NB4 (cell line): ENCODE measurements around the gene MYO1D.
"Not testable (repeated sequence)": the region's sequence is repeated elsewhere in the genome, so short reads cannot be mapped to it uniquely, and the experiment has no call there.

Experiments
- DNase-seq: peaks from one replicate; pipeline ENCODE4 v3.0.0; 2010; ENCODE audit warnings: low read depth
- H3K4me3 ChIP-seq: one replicate; pipeline ENCODE4 v1.5.1; 2011; ENCODE audit warnings: mild to moderate bottlenecking, low read depth, low read length, moderate library complexity
- MYC ChIP-seq: IDR thresholded peaks from 2 replicates; pipeline ENCODE4 v1.6.1; 2011; ENCODE audit warnings: low read depth, low read length
- POLR2A ChIP-seq: IDR thresholded peaks from 2 replicates; pipeline ENCODE4 v1.6.1; 2011; ENCODE audit warnings: mild to moderate bottlenecking; ENCODE audit not compliant: insufficient read length; ENCODE audit errors: extremely low read depth
- TF ChIP-seq, protein P1 (sequence below): IDR thresholded peaks from one replicate; pipeline ENCODE4 v1.5.1; 2012; ENCODE audit warnings: low read depth, low read length
- TF ChIP-seq, protein P2 (sequence below): IDR thresholded peaks from 2 replicates; pipeline ENCODE4 v1.6.1; 2011; ENCODE audit warnings: low read depth, low read length

MYO1D gene

GRCh38 chr17:32824334-32824733 lies 52.6 kb downstream of the MYO1D start:
- H3K4me3 ChIP-seq, result no peak overlapping the region
- DNase-seq, result no peak
- TF ChIP-seq, protein P1, sequence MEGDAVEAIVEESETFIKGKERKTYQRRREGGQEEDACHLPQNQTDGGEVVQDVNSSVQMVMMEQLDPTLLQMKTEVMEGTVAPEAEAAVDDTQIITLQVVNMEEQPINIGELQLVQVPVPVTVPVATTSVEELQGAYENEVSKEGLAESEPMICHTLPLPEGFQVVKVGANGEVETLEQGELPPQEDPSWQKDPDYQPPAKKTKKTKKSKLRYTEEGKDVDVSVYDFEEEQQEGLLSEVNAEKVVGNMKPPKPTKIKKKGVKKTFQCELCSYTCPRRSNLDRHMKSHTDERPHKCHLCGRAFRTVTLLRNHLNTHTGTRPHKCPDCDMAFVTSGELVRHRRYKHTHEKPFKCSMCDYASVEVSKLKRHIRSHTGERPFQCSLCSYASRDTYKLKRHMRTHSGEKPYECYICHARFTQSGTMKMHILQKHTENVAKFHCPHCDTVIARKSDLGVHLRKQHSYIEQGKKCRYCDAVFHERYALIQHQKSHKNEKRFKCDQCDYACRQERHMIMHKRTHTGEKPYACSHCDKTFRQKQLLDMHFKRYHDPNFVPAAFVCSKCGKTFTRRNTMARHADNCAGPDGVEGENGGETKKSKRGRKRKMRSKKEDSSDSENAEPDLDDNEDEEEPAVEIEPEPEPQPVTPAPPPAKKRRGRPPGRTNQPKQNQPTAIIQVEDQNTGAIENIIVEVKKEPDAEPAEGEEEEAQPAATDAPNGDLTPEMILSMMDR, result no peak
- no peak for TF ChIP-seq MYC
- TF ChIP-seq, protein P2, sequence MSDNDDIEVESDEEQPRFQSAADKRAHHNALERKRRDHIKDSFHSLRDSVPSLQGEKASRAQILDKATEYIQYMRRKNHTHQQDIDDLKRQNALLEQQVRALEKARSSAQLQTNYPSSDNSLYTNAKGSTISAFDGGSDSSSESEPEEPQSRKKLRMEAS, result no peak
- TF ChIP-seq POLR2A, result no peak

DNA sequence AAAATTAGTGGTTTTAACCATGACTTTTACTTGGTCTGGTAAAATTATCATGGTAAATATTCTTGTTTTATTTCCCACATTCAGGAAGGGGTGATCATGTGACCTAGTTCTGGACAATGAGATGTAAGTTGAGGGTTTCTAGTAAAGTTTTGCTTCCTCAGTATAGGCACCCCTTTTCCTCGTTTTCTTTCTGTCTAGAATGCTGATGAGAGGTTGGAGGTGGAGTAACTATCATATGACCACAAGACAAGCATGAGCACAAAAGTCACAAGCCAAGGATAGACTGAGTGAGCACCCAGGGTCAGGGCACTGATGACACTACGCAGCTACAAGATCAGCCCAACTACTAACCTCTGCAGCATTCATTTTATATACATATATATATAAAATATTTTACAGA lies 53.9 kb downstream of the MYO1D start:
- no peak for DNase-seq
- TF ChIP-seq, protein P2, result no peak
- TF ChIP-seq, protein P1, result no peak
- no peak for TF ChIP-seq POLR2A
- H3K4me3 ChIP-seq, result no peak overlapping the region

DNA sequence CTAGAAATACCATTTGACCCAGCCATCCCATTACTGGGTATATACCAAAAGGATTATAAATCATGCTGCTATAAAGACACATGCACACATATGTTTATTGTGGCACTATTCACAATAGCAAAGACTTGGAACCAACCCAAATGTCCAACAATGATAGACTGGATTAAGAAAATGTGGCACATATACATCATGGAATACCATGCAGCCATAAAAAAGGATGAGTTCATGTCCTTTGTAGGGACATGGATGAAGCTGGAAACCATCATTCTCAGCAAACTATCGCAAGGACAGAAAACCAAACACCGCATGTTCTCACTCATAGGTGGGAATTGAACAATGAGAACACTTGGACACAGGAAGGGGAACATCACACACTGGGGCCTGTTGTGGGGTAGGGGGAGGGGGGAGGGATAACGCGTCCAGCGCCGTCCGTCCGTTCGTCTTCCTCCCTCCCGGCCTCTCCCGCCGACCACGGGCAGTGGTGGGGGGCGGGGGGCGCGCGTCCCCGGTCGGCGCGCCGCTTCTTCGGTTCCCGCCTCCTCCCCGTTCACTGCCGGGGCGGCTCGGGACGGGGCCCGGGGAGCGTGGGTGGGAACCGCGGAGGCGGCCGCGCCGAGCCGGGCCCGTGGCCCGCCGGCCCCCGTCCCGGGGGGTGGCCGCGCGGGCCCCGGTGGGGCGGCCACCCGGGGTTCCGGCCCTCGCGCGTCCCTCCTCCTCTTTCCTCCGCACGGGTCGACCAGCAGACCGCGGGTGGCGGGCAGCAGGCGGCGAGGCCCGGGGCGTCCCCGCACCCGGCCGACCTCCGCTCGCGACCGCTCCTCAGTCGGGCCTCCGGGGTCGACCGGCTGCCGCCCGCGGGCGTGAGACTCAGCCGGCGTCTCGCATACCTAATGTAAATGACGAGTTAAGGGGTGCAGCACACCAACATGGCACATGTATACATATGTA lies 54.7 kb downstream of the MYO1D start:
- not testable (repeated sequence) for H3K4me3 ChIP-seq, DNase-seq

DNA sequence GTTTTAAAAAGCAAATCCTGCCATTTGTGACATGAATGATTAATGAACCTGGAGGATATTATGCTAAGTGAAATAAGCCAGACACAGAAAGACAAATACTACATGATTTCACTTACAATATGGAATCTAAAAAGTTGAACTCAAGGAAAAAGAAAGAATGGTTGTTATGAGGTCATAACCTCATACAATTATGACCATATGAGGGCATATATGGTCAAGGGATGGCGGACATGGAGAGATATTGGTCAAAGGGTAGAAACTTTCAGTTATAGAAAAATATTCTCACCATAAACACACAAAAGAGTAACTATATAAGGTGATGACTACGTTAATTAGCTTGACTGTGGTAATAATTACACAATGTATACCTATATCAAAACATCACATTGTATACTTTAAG lies 56.5 kb downstream of the MYO1D start:
- TF ChIP-seq POLR2A, result no peak
- TF ChIP-seq, protein P2, result no peak
- TF ChIP-seq, protein P1, result no peak
- TF ChIP-seq MYC, result no peak
- DNase-seq, result no peak

DNA sequence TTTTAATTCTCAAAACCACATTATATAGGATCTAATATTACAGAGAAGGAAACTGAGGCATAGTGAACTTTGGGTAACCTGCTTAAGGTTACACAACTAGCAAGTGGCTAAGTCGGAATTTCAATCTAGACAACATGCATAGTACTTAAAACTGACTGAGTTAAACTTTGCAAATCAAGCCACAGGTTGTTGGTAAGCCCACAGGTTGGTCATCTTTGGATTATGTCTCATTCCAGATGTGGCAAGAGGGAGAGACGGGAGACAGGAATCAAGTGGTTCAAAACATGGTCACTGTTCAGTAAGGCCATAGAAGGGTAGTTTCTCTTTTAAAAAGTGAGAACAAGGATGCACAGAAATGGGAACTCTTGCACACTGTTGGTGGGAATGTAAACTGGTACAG lies 57.1 kb downstream of the MYO1D start:
- TF ChIP-seq POLR2A (no peak), MYC (no peak)
- TF ChIP-seq, protein P1, result no peak
- TF ChIP-seq, protein P2, result no peak
- H3K4me3 ChIP-seq, result no peak overlapping the region
- no peak for DNase-seq

More for the DNA sequence above, 56.5 kb downstream of the MYO1D start:
- no peak overlapping the region for H3K4me3 ChIP-seq

DNA sequence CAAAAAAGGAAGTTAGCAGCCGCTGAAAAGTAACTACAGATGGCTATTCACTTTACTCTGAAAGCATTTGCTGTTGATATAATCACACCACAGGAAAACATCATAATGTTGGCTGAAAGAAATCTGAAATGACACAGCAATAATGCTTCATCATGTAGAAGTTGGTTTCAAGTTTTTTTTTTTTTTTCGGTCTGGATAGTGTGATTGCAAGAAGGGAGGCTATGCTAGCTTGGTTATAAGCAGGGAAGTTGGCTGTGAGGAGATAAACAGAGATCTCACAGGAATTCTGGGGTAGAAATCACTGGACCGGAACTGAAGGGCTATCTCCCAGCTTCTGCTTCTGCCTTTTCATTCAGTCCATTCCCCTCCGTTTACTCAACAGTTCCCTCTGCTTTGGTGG lies 57.9 kb downstream of the MYO1D start:
- no peak overlapping the region for H3K4me3 ChIP-seq
- no peak for TF ChIP-seq MYC
- no peak for DNase-seq

DNA sequence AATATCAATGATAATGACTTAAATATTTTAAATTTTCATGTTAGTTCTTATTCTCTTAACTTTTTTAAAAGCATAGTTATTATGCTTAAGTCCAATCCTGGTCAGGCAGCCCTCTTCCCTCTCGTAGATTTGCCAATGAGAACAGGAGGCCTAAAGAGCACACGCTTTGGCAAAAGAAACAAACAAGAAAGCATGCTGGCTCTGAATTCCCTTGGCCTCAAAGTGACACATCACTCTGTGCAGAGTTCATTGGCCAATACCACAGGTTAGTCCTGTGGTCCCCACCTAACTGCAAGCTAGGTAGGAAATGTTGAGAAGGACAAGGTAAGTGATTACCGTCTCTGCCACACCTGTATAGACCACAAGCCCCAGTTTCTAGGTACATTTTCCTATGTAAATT lies 61.5 kb downstream of the MYO1D start:
- TF ChIP-seq MYC (no peak), POLR2A (no peak)
- TF ChIP-seq, protein P1, result no peak
- TF ChIP-seq, protein P2, result no peak
- DNase-seq, result no peak
- H3K4me3 ChIP-seq, result no peak overlapping the region
